Fibroblast of villous mesenchyme (primary cell): ENCODE measurements around the gene CPNE7. TPM values are rescaled to one million over a fixed set of nuclear protein-coding genes. Genes with fewer than 3 reads are reported as not detected.
"Not testable (repeated sequence)": the region's sequence is repeated elsewhere in the genome, so short reads cannot be mapped to it uniquely, and the experiment has no call there.

Experiments
- DNase-seq: peaks from one replicate; pipeline ENCODE4 v3.0.0-alpha.2; 2010; ENCODE audit warnings: low read depth
- H3K4me3 ChIP-seq: 2 replicates; pipeline ENCODE4 v1.5.1; 2011; ENCODE audit warnings: low read depth, mild to moderate bottlenecking, low read length
- total RNA-seq: library from RNA; depleted of rRNA; stranded (reverse); fragments of >200 nt; gene quantifications from 2 replicates; pipeline ENCODE4 v1.2.3, GENCODE V29; 2012
- TF ChIP-seq, protein P1 (sequence below): IDR thresholded peaks from 2 replicates; pipeline ENCODE4 v1.5.1; 2012; ENCODE audit warnings: low read depth, mild to moderate bottlenecking, low read length; ENCODE audit not compliant: insufficient read depth

CPNE7 gene
- total RNA-seq, 1 donor, result 9.5 TPM

DNA sequence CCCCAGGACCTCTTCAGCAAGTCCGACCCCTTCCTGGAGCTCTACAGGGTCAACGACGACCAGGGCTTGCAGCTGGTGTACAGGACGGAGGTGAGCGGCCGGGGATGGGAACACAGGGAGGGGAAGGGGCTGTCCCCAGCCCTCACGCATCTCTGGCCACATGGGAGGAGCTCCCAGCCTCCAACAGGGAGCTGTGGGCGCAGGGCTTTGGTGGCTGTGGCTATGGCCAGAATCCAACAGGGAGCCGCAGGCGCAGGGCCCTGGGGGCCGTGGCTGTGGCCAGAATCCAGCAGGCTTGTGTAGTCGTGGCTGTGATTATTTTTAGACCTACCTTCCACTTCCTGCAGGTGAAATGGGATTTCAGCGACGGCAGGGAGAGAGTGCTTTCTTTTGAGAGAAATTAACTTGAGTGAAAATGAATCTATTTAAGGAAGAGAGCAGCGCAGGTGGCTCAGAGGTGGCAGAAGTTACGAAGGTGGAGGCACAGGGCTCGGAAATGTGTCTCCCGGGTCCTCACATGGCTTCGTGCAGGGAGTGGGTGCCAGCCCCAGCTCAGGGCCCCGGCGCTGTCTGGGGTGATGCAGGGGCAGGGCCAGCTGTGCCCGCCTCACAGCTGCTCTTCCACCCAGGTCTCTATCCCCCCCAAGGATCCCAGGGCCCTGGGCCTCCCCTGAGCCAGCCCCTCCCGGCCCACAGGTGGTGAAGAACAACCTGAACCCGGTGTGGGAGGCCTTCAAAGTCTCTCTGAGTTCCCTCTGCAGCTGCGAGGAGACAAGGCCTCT, 9.4 kb downstream of the CPNE7 start:
- TF ChIP-seq, protein P1, sequence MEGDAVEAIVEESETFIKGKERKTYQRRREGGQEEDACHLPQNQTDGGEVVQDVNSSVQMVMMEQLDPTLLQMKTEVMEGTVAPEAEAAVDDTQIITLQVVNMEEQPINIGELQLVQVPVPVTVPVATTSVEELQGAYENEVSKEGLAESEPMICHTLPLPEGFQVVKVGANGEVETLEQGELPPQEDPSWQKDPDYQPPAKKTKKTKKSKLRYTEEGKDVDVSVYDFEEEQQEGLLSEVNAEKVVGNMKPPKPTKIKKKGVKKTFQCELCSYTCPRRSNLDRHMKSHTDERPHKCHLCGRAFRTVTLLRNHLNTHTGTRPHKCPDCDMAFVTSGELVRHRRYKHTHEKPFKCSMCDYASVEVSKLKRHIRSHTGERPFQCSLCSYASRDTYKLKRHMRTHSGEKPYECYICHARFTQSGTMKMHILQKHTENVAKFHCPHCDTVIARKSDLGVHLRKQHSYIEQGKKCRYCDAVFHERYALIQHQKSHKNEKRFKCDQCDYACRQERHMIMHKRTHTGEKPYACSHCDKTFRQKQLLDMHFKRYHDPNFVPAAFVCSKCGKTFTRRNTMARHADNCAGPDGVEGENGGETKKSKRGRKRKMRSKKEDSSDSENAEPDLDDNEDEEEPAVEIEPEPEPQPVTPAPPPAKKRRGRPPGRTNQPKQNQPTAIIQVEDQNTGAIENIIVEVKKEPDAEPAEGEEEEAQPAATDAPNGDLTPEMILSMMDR, result no peak
- no peak for DNase-seq
- no peak overlapping the region for H3K4me3 ChIP-seq

DNA sequence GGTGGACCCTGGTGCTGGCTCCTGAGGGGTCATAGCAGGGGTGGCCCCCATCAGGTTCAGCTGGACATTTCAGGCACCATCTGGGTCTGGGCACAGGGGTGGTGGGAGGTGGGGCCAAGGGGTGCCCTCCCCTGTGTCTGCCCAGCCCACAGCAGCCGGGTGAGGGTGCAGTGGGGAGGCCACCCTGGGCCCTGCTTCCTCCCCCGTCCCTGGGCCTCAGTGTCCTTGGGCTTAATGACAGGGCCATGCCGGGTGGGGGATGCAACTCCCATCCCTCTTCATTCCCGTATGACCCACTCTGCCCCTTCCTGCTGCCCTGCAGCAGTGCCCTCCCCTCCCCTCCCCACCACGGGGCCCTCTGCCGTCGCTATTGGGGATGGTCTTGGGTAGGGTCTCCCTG, 10.7 kb downstream of the CPNE7 start:
- H3K4me3 ChIP-seq, result no peak overlapping the region
- TF ChIP-seq, protein P1, result no peak
- no peak for DNase-seq

DNA sequence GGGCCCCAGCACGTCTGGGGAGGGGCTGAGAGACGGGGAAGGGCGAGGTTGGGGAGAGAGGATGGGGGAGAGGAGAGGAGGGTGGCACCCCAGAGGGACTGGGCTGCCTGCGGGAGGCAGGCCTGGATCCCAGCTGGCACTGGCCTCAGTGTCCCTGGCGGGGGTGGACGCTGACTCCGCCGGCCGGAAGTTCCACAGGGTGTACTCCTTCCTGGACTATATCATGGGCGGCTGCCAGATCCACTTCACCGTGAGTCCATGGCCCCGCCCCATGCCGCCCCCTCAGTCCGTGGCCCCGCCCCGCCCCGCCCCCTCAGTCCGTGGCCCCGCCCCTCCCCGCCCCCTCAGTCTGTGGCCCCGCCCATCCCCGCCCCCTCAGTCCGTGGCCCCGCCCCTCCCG, 11.3 kb downstream of the CPNE7 start:
- TF ChIP-seq, protein P1, result no peak
- DNase-seq, result peak; percentile 60
- H3K4me3 ChIP-seq, result no peak overlapping the region

DNA sequence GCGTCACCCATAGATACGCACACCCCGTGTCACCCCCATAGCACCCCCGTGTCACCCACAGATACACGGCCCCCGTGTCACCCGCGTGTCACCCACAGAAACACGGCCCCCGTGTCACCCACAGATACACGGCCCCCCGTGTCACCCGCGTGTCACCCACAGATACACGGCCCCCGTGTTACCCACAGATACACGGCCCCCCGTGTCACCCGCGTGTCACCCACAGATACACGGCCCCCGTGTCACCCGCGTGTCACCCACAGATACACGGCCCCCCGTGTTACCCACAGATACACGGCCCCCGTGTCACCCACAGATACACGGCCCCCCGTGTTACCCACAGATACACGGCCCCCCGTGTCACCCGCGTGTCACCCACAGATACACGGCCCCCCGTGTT, 12.1 kb downstream of the CPNE7 start:
- not testable (repeated sequence) for H3K4me3 ChIP-seq, DNase-seq

DNA sequence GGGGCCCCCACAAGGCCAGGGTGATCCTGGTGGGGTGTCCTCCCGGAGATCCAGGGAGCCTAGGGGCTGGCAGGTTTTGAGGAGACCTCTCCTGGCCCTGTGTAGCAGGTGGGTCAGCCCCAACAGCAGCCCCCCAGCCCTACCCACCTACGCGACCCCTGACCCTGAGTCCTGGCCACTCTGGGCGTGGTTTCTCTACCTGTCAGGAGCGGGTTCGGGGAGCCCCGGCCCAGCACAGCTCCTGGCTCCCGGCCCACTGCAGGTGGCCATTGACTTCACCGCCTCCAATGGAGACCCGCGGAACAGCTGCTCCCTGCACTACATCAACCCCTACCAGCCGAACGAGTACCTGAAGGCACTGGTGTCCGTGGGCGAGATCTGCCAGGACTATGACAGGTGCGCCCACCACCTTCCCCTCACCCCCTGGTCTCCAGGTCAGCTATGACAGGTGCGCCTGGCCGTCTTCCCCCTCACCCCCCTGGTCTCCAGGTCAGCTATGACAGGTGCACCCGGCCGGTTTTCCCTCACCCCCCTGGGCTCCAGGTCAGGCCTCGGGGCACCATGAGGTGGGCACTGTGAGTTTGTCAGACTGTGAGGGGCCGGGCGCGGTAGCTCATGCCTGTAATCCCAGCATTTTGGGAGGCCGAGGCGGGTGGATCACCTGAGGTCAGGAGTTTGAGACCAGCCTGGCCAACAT, 13.0 kb downstream of the CPNE7 start:
- TF ChIP-seq, protein P1, result no peak
- no peak overlapping the region for H3K4me3 ChIP-seq
- DNase-seq, result no peak

DNA sequence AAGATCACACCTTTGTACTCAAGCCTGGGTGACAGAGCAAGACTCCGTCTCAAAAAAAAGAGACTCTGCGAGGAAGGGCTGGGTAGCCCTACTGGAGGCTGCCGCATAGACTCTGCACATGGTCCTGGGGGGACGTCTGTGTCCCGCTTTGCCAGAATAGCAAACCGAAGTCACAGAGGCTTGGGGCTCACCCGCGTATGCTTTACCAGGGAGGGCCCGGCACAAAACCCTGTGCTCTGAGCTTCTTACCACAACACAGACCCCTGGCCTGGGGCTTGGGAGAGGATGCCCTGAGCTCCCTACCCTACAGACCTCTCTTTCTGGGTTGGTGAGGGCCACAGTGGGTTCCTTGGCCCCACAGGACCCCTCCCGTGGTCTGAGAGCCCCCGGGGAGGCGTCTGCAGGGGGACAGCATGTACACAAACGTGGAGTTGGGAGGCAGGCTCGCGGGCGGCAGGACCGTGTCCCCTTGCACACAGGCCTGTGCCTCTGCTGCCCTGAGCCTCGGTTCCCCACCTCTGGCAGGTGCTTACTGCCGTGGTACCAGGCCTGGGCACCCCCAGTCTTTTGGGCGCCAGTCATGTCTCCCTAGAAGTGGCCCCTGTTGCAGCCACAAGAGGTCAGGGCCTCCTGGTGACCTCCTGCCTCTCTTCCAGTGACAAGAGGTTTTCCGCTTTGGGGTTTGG, 13.8 kb downstream of the CPNE7 start:
- H3K4me3 ChIP-seq, result no peak overlapping the region
- DNase-seq, result no peak
- TF ChIP-seq, protein P1, result no peak

DNA sequence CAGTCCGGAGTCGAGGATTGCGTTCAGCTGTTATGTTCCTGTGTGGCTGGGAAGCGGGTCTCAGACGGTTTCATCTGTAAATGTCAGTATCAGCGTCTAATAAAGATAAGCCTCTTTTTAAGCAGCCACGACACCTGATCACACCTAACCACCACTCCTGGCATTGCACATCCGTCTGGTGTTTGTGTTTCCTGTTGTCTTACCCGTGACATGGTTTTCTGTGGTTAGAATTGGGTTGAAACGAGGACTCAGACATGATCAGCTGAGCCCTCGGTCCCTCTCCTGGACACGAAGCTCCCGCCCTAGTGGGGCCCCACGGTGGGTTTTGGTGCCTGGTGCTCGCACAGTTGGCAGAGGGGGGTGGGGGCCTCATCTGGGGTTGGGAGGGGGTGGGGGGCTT, 18.3 kb downstream of the CPNE7 start:
- TF ChIP-seq, protein P1, result no peak
- no peak for DNase-seq
- H3K4me3 ChIP-seq, result no peak overlapping the region
